ENCODE data around the gene GFOD2.

The GFOD2 gene

GRCh38 chr16:67628216-67628615, 90.9 kb downstream of the GFOD2 start:
- DNase-seq = no peak
